ENCODE measurements around the gene CLEC18A.
"Not testable (repeated sequence)": the region's sequence is repeated elsewhere in the genome, so short reads cannot be mapped to it uniquely, and the experiment has no call there.

CLEC18A gene

GRCh38 chr16:69985196-69985595, 34.1 kb downstream of the CLEC18A start:
- not testable (repeated sequence) for ATAC-seq

GRCh38 chr16:69997956-69998355, 46.8 kb downstream of the CLEC18A start:
- ATAC-seq, result not testable (repeated sequence)

GRCh38 chr16:69999801-70000200, 48.7 kb downstream of the CLEC18A start:
- not testable (repeated sequence) for ATAC-seq

- not testable (repeated sequence) for ATAC-seq
Observed at GRCh38 chr16:70003511-70003910, 52.4 kb downstream of the CLEC18A start.

- ATAC-seq, result not testable (repeated sequence)
Observed at GRCh38 chr16:70008604-70009003, 57.5 kb downstream of the CLEC18A start.

GRCh38 chr16:70010615-70011014, 59.5 kb downstream of the CLEC18A start:
- not testable (repeated sequence) for ATAC-seq

GRCh38 chr16:70011120-70011519, 60.0 kb downstream of the CLEC18A start:
- ATAC-seq, result not testable (repeated sequence)

GRCh38 chr16:70012354-70012753, 61.2 kb downstream of the CLEC18A start:
- not testable (repeated sequence) for ATAC-seq

GRCh38 chr16:70012951-70013350, 61.8 kb downstream of the CLEC18A start:
- ATAC-seq, result not testable (repeated sequence)
